Measurements from ENCODE around the gene FUT8. TPM values are rescaled to one million over a fixed set of nuclear protein-coding genes. Genes with fewer than 3 reads are reported as not detected.
"Not testable (repeated sequence)": the region's sequence is repeated elsewhere in the genome, so short reads cannot be mapped to it uniquely, and the experiment has no call there.

Gene FUT8
- total RNA-seq, 4 donors from 2014 or later, result 14.9 to 35.8 (median 22.2) TPM

- DNase-seq (ENCODE audit: low spot score), result no peak
- no peak for ATAC-seq (ENCODE audit: low FRiP score)
- TF ChIP-seq, protein P1, sequence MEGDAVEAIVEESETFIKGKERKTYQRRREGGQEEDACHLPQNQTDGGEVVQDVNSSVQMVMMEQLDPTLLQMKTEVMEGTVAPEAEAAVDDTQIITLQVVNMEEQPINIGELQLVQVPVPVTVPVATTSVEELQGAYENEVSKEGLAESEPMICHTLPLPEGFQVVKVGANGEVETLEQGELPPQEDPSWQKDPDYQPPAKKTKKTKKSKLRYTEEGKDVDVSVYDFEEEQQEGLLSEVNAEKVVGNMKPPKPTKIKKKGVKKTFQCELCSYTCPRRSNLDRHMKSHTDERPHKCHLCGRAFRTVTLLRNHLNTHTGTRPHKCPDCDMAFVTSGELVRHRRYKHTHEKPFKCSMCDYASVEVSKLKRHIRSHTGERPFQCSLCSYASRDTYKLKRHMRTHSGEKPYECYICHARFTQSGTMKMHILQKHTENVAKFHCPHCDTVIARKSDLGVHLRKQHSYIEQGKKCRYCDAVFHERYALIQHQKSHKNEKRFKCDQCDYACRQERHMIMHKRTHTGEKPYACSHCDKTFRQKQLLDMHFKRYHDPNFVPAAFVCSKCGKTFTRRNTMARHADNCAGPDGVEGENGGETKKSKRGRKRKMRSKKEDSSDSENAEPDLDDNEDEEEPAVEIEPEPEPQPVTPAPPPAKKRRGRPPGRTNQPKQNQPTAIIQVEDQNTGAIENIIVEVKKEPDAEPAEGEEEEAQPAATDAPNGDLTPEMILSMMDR (IDR thresholded peaks at IDR 0.05), result no peak
Observed at GRCh38 chr14:65446159-65446558, 33.6 kb downstream of the FUT8 start.

GRCh38 chr14:65449647-65450046 is 37.1 kb downstream of the FUT8 start:
- TF ChIP-seq, protein P1 (IDR thresholded peaks at IDR 0.05), result no peak
- DNase-seq (ENCODE audit: low spot score) (no peak), ATAC-seq (ENCODE audit: low FRiP score) (no peak)

GRCh38 chr14:65453807-65454480 is 41.4 kb downstream of the FUT8 start:
- ATAC-seq (ENCODE audit: low FRiP score) (no peak), DNase-seq (ENCODE audit: low spot score) (no peak)
- TF ChIP-seq, protein P1 (IDR thresholded peaks at IDR 0.05), result no peak

DNA sequence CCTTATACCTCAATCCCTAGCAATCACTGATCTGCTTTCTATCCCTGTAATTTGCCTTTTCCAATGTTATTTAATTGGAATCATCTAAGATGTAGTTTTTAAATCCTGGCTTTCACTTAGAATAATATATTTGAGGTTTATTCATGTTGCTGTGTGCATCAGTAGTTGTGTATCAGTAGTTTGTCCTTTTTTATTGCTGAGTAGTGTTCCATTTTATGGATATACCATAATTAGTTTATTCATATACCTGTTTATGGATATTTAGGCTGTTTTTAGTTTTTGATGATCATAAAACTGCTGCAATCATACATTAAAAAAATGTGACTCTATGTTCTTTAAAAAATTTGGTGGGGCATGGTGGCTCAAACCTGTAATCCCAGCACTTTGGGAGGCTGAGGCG is 43.7 kb downstream of the FUT8 start:
- TF ChIP-seq, protein P1 (IDR thresholded peaks at IDR 0.05), result no peak
- ATAC-seq (ENCODE audit: low FRiP score) (no peak), DNase-seq (ENCODE audit: low spot score) (no peak)

DNA sequence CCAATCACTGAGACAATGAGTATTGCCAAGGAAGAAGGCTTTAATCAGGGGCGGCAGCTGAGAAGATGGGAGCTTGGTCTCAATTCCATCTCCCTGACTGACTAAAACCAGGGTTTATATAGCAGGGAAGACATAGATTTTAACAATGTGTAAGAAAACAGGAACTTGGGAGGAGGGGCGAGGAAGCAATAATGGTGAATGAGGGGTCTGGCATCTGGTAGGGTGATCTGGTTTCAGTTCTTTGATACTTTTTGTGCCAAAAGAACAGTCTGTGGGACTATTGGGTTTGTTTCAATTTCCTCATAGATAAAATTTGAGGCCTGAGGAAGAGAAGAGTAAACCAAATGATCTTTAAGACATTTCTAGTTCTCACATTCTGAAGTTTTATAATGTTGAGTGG is 49.2 kb downstream of the FUT8 start:
- ATAC-seq (ENCODE audit: low FRiP score) (no peak), DNase-seq (ENCODE audit: low spot score) (no peak)
- TF ChIP-seq, protein P1 (IDR thresholded peaks at IDR 0.05), result no peak

- ATAC-seq (ENCODE audit: low FRiP score) (no peak), DNase-seq (ENCODE audit: low spot score) (no peak)
- TF ChIP-seq, protein P1 (IDR thresholded peaks at IDR 0.05), result no peak
Observed at GRCh38 chr14:65462411-65462810, 49.9 kb downstream of the FUT8 start.

GRCh38 chr14:65465584-65465983 is 53.1 kb downstream of the FUT8 start:
- no peak for DNase-seq (ENCODE audit: low spot score)
- ATAC-seq (ENCODE audit: low FRiP score), result no peak
- TF ChIP-seq, protein P1 (IDR thresholded peaks at IDR 0.05), result no peak

GRCh38 chr14:65467926-65468325 is 55.4 kb downstream of the FUT8 start:
- not testable (repeated sequence) for ATAC-seq (ENCODE audit: low FRiP score); DNase-seq (ENCODE audit: low spot score)

All from omental fat pad (tissue), 4 donors.